CD4-positive, alpha-beta T cell treated with Interleukin-1 beta for 1 hour (primary cell): Measurements from ENCODE around the gene TBC1D21.

Experiments used
- DNase-seq, 2 donors: peaks; one replicate each; pipeline ENCODE4 v3.0.0-alpha.2; 2020 to 2022

Gene TBC1D21

GRCh38 chr15:73873456-73873855 is at the start of gene TBC1D21:
Gene TBC1D21 (plus strand): TSS chr15:73873564. CDS start chr15:73873710, 146 bp downstream.
- DNase-seq: no peak

DNA sequence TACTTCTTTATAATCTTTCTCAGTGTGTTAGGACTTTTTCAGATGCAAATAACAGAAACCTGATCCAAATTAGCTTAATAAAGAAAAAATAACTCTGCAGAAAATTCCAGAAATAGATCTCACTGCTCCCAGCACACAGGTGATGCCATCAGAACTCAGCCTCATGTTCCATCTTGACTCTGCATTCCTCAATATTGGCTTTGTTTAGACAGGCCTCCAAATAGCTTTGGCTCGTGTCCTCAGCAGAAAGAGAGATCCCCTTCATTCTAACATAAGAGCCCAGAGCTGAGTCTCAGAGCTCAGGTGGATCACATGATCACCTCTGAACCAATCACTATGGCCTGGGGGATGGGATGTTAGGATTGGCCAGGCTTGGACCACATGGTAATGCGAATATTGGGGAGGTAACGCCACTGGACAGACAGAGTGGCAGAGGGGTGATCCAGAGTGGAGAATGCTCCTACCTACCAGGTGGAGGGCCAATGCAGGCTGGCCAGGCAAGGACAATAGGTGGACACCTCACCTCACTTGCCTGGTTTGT is 46.6 kb upstream of the TBC1D21 start:
- DNase-seq: no peak

GRCh38 chr15:73829523-73829922 is 43.8 kb upstream of the TBC1D21 start:
- DNase-seq: no peak

GRCh38 chr15:73832657-73833056 is 40.7 kb upstream of the TBC1D21 start:
- DNase-seq: no peak

DNA sequence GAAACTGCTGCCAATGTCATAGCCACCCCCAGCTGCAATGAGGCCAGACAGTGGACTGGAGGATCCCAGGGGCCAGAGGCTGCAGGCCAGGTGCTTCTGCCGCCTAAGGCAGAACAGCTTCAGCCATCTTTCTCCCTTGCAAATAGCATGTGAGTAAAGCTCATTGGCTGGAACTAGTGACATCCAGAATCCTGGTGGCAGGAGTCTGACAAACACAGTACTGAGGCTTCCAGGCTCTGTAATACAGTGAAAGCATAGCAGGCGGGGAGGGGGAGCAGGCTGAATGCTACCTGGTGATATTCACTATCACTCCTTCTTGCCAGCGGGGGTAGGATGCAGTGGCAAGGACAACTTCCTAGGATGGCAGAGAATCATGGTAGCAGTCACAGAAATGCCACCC is 36.5 kb upstream of the TBC1D21 start:
- no peak for DNase-seq

GRCh38 chr15:73838831-73839426 is 34.4 kb upstream of the TBC1D21 start:
- DNase-seq: no peak

- DNase-seq: no peak
Measured at GRCh38 chr15:73839699-73840377, 33.5 kb upstream of the TBC1D21 start.

- no peak for DNase-seq
Measured at GRCh38 chr15:73840771-73841170, 32.6 kb upstream of the TBC1D21 start.

DNA sequence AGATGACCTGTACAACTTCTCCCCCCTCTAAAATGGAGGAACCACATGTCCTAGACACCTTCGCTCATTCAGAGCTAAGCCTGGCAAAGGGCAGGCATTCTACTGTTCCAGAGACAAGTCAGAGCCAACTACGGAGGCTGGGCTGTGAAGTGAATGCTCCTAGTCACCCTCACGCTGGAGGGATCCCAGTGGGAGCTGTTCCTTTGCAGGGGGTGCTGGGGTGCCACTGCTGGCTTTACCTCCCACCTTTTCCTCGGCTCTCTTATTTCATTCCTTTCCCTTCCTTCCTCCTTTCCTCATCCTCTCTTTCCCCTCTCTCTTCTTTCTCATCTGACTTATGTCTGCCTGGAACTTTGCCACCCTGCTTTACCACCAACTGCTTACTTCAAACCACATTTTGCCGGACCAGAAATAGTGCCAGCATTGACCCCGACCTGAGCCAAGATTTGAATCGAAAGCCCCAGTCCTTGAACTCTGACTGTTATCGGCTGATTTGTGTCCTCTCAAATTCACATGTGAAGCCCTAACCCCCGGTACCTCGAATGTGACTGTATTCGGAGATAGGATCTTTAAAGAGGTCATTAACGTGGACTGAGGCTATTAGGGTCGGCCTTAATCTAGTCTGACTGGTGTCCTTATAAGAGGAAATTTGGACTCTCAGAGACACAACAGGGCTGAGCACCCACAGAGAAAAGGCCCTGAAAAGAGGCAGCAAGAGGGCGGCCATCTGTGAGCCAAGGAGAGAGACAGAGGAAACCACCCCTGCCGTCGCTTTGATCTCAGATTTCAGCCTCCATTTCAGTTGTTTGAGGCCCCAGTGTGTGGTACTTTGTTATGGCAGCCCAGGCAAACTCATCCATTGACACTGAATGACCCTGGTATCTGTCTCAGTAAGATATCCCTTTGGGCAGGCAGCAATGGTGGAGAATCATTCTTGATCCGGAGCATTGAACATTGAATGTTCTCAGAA is 31.3 kb upstream of the TBC1D21 start:
- no peak for DNase-seq

- no peak for DNase-seq
Measured at GRCh38 chr15:73843787-73844186, 29.6 kb upstream of the TBC1D21 start.

DNA sequence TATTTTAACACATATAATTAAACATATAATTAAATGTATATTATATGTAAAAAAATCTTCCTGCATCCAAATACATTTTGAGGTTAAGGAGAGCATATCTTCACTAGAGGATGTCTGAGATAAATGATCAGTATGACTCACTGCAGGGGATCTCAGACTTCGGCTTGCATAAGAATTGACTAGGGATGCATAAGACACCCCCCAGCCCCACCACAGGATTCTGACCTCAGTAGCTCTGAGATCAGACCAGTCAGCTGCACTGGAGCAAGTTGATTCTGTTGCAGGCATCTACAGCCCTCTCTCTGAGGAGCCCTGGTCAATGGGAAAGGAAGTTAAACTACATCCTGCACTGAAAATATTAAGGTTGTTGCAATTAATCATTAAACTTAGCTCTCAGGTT is 29.0 kb upstream of the TBC1D21 start:
- DNase-seq: no peak

DNA sequence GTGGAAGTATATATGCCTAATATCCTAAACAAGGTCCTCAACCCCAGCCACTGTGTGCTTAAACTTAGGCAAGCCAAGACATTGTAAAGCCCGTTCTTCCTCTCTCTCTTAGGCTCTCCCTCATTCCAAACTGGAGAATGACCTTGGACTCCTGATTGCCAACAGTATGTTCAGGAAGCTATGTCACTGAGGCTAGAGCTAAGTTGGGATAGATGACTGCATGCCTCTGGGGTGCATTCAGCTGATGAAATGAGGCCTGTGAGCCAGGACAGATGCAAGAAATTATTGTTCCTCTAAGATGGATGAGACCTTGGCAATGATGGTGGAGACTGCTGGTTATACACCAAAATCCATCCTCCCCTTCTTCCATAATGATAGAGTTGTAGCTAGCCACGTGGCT is 27.9 kb upstream of the TBC1D21 start:
- no peak for DNase-seq

DNA sequence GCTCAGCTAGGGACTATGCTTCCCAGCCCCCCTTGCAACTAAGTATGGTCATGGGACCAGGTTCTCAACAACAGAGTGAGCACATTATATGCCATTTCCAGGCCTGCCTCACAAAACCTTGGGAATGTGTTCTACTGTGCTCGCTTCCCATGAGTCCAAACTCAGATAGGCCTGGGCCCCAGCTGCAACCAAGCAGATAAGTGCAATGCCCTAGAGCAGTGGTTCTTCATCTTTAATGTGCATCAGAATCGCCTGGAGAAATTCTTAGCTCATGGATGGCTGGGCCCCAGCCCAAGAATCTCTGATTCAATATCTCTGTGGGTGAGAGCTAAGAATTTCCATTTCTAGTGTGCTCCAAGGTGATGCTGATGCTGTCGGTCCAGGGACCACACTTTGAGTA is 27.5 kb upstream of the TBC1D21 start:
- DNase-seq: no peak

DNA sequence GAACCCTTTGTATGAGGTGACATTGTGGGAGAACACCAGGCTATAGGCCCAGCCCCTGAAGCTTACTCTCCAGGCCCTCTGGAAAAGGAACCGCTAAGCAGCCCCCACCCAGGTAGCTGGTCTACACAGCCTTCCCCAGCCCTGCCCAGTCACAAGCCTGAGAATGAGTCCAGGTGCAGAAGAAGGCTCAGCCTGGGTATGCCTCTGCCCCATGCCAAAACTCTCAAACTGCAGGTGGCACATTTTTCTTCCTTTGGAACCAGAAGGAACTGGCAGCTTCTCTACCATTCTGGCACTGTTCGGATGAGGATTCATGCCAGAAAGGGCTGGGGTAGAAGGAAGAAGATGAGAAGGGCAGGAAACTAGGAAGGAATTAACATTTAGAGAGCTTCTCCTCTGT is 23.7 kb upstream of the TBC1D21 start:
- no peak for DNase-seq

DNA sequence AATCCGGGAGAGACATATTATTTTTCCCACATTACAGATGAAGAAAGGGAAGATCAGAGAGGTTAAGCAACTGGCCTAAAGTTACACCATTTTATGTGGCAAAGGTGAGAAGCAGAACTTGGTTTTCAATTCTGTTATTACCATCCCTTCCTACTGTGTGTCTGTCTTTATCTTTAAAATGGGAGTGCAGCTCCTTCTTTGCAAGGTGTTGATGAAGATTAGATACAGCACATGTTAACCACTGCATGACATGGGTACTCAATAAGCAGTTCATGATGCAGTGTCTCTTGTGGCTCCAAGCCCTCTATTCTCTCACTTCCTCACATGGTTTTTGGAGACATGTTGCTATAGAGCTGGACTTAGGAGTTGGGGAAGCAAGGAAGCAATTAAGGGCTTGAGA is 23.1 kb upstream of the TBC1D21 start:
- no peak for DNase-seq

- peak in 1 of 2 donors; percentile 19 for DNase-seq
Measured at GRCh38 chr15:73851689-73852088, 21.7 kb upstream of the TBC1D21 start.

GRCh38 chr15:73852507-73852906 is 20.9 kb upstream of the TBC1D21 start:
- no peak for DNase-seq

DNA sequence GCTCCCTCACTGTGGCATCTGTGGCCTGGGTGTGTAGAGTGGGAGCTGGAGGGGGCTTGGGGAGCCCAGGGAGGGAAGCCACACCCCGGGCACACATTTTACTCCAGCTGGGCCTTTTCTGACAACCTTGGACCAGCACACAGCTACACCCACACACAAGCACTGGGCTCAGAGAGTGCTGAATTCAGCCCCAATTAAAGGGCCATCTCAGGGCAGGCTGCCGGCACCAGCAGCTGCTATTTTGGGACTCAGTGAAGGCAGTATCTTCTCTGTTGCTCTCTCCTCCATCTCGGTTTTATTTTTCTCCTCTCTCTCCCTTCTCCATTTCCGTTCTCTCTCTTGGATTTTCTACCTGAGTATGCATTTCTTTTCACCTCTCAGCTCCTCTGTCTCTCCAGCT is 19.1 kb upstream of the TBC1D21 start:
- no peak for DNase-seq

DNA sequence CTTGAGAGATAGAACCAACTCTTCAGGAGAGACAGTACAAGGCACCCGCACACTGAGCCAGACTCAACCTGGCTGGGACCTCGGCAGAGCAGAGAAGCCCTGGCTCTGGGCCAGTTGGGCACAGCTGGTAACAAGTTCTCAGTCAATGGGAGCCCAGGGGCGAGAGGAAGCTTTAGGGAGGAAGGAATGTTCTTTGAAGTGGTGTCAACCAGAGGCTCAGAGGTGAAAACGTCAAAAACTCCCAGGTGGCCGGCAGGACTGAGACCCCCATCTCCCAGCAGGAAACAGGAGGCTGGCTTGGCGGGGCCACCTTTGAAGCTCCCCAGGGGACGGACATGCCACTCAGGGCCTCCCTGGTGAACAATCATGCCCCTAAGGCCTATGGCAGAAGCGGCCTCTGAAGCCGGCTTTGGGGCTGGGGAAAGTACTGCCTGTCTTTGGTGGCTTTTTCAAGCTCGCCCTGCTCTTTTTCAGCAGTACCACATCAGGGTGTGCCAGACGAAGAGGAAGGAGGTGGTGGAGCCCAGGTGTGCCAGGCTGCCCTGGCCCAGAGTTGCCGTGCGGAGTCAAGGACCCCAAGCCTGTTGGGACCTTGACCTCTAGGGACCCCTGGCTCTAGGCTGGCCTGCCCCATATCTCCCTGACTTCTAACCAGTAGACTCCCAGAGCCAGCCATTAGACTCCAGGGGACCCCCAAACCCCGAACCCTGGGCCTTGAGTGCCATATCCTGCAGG is 16.7 kb upstream of the TBC1D21 start:
- DNase-seq: no peak

DNA sequence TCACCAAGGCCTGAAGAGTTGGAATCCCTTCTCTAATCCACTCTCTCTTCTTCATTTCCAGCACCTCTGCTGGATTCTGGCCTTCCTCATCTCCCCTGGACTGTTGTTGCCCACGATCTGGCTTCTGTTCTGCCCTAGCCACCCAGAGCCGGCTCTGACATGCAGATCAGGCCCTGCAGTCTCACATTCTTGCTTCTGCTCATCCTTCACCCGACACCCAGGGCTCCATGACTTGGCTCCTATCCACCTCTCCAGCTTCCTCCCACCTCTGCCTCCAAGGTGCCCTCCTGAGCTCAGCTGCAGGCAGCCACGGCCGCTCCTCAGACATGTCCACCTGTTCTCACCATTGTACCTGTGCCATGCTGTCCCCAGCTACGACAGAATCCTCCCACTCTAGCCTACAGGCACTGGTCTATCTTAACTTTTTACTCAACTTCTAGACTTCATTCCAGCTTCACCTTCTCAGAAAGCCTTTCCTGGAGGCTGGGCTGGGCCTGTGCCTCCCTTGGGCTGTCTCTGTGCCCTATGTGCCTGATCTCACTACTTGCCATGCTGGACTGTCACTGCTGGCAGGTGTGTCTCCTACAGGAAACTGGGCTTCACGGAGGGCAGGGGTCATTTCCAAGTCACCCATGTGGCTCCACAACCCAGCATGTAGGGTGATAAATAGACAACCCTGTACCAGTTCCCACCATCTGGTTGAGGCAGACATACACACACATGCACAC is 16.0 kb upstream of the TBC1D21 start:
- DNase-seq: no peak

GRCh38 chr15:73858062-73858461 is 15.3 kb upstream of the TBC1D21 start:
- no peak for DNase-seq

GRCh38 chr15:73862276-73862675 is 11.1 kb upstream of the TBC1D21 start:
- DNase-seq: no peak
